GM19455 (cell line): ENCODE results near the gene ANXA2.
"Not testable (repeated sequence)": the region's sequence is repeated elsewhere in the genome, so short reads cannot be mapped to it uniquely, and the experiment has no call there.

Source experiments
- ATAC-seq: cut with Tn5 transposase; IDR thresholded peaks from one replicate; pipeline ENCODE4 v1.9.1; 2021; ENCODE audit not compliant: unreplicated experiment

Gene ANXA2

DNA sequence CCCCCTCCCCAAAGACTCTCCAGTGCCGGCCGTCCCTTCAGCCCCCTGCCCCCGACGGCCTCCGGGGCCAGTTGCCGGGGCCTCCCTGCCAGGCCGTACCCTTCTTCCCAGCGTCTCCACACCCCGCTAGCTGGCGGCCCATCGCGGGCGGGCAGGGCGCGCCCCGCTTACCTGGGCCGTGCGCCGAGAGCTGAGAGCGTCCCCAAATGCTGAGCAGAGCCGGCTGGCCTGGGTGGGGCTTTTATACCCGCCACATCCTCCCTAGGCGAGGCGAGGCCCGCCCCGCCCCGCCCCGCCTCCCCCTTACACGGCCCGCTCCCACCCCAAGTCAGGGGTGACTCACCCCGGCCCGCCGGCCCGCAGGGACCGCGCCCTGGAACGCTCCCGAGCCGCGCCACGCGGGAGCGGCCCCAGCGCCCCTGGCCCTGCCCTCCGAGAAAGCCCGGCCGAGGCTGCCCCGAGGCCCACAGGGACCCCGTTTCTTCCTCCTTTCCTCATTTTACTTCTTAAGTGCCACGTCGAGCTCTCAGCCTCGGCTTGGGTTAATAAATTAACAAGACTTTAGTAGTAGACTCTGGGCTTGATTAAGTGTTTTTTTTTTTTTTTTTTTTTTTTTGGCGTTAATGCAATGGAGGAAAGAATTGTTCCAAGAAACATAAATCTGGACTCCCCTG is at the start of gene ANXA2:
Gene ANXA2, minus strand, starts transcription at position 215 of the 674 bp plus-strand sequence. CDS start 11,911 bp downstream, outside the sequence.
- peak; percentile 68 for ATAC-seq

DNA sequence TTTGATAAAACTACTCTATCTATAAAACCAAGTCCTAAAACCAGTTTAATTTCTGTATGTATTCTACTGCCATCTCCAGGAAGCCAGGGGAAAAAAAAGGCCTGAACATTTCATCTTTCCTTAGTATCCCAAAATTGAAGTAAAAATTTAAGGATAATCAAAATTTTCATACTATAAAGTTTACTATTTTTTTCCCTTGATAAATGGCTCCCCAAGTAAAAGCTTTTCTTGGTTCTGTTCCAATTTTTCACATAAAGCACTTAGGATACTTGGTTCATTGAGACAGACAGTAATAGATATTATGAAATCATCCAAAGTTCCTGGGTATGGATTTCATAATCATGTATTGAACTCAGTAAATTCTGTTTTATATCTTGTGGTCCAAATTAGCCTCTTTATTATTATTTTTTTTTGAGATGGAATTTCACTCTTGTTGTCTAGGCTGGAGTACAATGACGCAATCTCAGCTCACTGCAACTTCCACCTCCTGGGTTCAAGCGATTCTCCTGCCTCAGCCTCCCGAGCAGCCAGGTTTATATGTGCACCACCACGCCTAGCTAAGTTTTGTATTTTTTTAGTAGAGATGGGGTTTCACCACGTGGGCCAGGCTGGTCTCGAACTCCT is 46.6 kb upstream of the ANXA2 start:
- ATAC-seq, result no peak

DNA sequence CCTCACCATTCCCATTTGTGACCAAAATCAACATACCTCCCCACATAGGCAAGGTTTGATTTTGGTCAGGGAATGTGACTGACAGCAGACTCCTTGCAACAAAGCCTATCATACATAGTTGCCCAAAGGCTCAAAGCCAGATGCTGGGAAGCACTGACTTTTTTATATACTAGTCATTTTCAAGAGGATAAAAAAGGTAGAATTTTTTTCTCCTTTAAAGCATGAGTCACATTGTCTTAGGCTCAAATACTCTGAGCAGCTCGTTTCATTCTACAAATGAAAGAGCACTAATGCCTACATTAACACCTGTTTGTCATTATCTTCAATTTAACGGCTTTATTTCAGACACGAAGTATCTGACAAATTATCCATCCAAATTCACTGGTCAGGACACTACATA is 45.0 kb upstream of the ANXA2 start:
- no peak for ATAC-seq

DNA sequence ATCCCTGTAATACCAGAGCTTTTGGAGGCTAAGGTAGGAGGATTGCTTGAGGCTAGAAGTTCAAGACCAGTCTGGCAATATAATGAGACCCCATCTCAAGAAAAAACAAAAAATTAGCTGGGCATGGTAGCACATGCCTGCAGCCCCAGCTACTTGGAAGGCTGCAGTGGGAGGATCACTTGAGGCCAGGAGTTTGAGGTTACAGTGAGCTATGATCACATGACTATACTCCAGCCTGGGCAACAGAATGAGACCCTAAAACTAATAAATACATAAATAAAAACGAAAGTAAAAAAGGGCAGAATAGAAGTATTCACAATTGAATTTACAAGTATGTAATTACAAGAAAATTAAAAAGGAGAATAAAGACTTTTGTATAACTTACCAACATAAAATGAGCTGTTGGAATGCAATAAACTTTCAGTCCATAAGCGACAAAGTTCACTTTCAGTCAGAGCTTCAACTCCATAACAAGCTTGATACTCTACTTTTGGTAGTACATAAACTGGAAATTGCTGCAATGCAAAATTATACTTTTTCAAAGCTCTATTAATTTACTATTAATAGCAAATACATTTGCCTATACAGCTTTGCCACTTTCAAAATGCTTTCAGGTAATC is 44.4 kb upstream of the ANXA2 start:
- ATAC-seq, result no peak

DNA sequence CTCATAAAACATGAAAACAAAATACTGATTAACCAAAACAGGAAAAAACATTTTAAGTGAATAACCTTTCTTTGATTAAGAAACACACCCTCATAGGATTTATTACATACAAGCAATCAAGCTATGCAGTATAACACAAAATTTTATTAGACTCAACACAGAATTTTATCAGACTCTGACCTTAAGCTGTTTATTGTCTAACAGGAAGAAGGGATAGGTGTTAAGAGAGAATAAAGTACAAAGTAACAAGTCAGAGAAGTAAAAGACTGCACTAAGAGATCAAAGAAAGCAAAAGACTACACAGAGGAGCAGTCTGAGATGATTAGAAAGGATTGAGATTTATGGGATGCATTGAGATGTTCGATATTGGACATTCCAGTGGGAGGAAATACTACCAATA is 43.5 kb upstream of the ANXA2 start:
- no peak for ATAC-seq

DNA sequence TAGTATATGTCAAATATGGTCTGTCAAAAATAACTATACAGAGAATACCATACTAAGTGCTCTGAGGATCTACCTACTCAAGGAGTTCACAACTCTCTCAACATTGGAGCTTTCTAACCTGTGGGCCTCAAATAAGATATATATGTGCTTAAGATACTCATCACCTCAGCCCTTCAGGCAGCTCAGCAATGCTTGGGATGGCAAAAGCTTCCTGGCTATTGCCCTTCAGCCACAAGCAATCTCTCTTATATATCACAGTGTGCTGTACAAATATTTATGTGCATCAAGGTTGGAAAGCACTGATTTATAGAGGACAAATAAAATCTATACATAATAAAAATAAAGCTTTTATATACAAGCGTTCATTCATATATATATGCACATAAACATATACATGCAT is 40.9 kb upstream of the ANXA2 start:
- ATAC-seq, result no peak

DNA sequence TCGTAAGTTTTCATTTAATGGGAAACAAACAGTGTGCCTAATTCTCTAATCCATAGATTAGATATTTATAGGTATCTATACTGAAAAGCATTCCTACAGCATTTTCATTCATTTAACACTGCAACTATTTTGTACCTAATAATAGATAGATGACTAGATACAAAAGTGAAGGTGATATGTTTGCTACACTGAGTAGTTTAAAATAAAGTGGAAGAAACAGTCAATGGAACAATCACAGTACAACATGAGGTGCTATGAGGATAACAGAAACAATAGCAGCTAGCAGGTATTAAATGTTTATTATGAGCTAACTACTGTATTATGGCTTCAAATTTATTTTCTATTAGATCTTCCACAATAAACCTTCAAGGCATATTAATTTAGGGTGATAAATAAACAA is 31.1 kb upstream of the ANXA2 start:
- no peak for ATAC-seq

DNA sequence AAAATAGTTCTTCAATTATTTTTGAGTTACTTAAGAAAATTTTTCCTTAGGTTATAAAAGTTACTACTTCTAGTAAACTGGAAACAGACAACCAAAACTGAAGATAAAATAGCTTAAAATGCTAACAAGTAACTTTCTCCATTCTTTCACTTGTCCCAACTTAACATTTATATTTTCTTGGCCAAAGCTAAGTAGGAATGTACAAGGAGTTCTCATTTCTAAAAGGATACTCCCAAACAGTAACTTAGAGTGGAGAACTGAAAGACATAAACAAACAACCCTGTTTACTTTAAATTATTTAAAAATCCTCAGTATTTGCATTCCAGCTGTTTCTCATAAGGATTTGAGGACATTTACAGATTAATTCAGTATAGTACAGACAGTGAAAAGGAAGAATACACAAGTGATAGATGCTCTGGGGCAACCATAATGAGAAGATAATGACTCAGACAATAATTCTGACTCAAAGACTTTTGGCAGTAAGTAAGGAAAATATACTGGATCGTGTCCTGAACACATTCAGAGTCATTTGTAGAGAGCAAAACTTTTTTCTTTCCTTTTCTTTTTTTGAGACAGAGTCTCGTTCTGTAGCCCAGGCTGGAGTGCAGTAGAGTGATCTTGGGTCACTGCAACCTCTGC is 29.2 kb upstream of the ANXA2 start:
- ATAC-seq, result no peak

DNA sequence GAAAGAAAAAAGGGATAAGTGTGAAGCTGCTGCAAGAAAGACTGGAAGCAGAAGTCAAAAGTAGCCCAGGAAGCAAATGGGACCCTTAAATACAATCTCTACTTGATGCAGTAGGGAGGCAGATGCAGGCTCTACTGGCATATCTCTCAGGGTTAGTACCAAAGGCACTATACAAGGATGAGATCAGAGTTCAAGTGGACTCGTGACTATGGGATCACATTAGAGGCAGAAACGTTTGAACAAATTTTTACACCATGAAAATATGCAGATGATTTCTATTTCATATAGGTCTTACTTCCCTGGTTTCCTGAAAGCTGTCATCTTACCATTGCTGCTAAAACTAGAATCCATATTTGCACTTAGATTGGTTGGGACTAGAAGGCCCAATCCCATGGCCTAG is 27.7 kb upstream of the ANXA2 start:
- ATAC-seq, result no peak

DNA sequence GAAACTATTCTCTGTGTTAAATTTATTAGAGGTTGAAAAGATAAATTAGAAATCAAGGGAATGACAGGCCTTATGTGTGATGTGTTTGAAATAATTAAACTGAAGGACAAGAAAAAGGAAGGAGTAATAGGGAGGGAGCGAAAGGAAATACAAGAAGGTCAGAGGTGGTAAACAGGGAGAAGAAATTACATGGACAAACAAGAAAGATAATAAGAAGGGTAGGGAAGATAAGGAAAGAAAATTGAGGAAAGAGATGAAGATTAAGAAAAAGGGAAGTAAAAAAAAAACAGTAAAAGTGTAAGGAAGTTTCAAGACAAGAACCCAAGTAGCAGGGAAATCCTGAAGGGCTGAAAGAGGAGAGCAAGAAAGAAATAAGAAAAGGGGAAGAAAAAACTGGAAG is 26.2 kb upstream of the ANXA2 start:
- no peak for ATAC-seq

DNA sequence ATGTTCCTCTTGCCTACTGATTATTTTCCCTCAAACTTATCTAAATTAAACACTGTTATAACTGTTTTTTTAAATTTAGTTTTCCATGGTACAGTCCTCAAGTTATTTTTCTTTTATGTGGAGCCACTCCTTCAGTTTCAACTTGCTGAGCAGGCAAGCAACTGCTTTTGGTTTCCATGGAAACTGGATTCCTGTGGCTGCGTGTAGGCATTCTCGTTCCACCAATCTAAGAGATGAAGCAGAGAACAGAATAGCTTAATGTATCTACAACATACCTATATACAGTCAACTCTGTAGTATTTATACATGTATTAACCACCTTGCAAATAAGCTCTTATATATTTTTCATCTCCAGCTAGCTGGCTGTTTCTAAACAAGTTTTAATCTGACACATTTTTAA is 25.8 kb upstream of the ANXA2 start:
- ATAC-seq, result no peak

DNA sequence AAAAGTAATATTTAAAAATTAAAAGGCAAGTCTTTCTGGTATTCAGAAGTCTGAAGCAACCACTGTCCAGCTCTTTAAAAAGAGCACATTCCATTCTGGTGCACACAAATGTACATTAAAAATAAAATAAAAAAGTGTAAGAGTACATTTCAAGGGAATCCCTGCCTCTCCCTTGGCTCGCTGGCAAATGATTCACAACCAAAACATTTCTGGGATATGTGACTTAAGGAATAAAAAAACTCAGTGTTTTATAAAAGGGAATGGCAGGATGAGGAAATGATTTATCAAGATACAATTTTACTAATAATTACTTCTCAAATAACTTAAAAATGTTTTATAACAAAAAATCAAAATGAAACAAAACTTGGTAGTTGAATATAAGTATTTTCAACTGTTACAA is 23.8 kb upstream of the ANXA2 start:
- ATAC-seq, result no peak

DNA sequence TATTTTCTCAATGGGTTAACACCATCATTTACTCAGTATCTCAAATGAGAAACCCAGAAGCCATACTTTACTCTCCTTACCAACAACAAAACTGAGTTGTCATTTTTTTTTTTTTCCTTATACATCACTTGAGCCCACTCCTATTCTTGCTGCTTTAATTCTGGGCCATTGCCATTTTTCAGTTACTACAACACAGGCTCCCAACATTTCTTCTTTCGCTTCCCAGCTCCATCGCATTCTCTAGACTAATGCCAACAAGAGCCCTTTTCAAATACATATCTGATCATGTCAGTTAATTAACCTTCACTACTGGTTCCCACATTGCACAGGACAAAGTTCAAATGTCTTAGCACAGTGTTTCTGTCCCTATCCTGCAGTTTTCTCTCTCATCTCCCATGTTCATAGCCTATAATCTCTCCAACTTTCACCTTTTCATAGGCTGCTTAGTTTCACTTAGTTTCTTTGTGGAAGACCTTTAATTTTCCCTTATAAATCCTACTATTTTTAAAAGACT is 22.5 kb upstream of the ANXA2 start:
- no peak for ATAC-seq

DNA sequence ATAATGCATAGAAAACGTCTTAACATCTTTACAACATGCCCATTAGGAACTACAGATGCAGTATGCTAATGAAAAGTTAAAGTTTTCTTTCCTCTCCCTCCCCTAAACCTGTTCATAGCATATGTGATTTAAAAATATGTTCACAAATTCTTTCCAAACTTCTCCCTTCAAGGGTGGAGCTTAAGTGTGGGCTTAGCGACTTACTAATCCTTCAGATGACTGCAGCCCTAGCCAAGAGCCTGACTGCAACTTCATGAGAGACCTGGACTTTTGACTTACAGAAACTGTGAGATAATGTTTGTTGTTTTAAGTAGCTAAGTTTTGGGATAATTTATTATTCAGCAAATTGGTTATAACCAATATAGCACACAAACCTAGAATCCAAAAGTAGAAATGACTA is 22.0 kb upstream of the ANXA2 start:
- ATAC-seq, result no peak

DNA sequence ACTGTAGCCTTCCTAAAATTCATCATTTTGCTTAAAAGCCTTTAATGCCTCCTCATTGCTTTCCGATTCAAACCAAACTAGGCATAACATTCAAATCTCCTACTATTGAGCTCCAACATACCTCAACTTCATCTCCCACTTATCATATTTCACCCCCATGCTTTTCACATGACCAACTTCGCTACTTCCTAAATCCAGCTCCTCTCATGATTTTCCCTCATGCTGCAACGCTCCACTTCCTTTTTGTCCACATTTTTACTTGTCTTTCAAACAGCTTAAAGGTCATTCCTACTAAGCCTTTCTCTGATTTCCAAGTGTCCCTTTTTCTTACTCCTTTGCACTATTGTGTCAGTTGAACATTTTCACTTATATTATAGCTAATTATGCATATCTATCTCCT is 20.3 kb upstream of the ANXA2 start:
- ATAC-seq, result no peak

DNA sequence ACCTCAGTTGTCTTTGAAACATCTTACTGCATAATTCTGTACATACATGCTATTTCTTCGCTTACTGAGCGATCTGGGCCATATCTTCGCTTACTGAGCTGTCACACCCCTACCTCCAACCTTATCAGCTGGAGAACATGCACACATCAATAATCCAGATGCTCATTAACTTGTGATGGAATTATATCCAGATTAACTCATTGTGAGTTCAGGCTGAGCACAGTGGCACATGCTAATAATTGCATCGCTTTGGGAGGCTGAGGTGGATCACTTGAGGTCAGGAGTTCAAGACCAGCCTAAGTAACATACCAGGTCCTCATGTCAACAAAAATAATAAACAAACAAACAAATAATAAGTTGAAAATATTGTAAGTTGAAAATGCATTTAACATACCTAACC is 19.3 kb upstream of the ANXA2 start:
- no peak for ATAC-seq

DNA sequence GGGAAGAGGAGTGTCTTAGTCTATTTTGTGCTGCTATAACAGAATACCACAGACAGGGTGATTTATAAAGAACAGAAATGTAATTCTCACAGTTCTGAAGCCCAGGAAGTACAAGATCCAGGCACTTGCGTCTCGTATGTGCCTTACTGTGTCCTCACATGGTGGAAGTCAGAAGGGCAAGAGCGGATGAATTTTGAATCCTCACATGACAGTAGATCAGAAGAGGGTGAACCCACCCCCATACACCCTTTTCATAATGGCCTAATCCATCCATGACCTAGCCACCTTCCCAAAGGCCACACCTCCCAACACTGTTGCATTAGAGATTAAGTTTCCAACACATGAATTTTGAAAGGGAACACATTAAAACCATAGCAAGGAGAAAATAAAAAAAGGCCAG is 18.7 kb upstream of the ANXA2 start:
- no peak for ATAC-seq

DNA sequence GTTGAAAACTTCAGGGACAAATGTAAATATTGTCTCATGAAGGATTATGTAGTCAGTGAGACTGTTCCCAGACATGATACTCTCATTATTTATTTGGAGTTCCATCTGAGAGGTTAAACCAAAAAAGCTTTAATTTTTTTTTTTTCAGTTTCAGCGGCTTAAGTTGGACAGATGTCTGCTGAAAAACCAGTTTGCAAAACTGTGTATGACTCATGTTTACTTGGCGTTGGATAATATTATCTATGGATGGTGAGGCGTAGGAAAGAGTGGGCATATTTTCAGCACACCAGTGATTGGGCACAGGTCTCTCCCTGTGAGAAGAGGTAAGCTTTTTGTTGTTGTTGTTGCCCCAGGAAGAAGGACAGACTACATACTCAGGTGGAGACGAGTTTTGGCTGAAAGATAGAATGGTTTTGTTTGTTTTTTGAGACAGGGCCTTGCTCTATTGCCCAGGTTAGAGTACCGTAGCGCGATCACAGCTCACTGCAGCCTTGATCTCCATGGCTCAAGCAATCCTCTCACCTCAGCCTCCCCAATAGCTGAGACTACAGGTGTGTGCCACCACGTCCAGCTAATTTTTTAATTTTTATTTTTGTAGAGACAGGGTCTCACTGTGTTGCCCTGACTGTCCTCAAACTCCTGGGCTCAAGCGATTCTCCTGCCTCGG is 16.4 kb upstream of the ANXA2 start:
- ATAC-seq, result no peak

DNA sequence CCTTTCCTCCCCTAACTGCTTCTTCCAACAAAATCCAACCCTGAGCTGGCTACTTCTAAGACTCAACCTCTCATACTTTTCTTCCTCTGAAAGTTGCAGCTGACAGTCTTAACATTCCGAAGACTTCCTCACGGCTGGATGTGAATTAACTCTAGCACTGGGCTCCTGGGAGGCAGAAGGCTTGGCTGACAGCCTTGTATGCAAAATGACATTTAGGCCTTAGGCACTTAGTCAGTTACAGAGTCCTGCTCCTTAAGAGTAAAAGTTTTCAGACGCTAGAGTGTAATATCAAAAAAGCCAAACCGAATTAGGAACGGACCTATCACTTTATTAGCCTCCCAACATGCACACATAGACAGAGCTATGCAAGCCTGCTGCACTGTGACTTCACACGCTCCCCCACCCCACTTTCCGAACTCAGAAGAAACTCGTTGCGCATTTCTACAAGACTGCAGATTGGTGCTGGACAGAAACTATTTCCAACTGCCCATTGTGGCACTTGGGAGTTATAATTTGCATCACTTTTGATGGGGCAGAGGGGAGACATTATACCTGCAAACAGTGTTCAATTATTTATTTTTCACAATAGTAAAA is 15.5 kb upstream of the ANXA2 start:
- ATAC-seq, result no peak

DNA sequence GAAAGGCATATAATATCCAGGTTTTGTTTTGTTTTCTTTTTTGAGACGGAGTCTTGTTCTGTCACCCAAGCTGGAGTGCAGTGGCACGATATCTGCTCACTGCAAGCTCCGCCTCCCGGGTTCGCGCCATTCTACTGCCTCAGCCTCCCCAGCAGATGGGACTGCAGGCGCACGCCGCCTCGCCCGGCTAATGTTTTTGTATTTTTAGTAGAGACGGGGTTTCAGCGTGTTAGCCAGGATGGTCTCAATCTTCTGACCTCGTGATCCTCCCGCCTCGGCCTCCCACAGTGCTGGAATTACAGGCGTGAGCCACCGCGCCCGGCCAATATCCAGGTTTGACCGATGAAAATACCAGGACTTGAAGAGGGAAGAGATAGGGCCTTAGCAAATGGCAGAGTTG is 15.0 kb upstream of the ANXA2 start:
- ATAC-seq, result not testable (repeated sequence)
